PC-9 (cell line): ENCODE data around the gene GLO1.

Experiments
- CTCF ChIP-seq: fragments of 200-600 bp; sonication (generic); conservative IDR thresholded peaks from 2 replicates; pipeline ENCODE4 v1.6.1; 2017; ENCODE audit warnings: mixed run types, antibody characterized with exemption, mild to moderate bottlenecking, moderate library complexity
- EZH2 ChIP-seq: fragments of 200-600 bp; sonication (generic); IDR thresholded peaks from 2 replicates; pipeline ENCODE4 v1.8.0; 2017; ENCODE audit warnings: antibody characterized with exemption, low read depth

- TF ChIP-seq CTCF, result no peak
- TF ChIP-seq EZH2, result no peak
Measured at GRCh38 chr6:38687043-38687353, 15.9 kb downstream of the GLO1 start.
